GM08714 (cell line): Measurements from ENCODE around the gene CCDC17.
A peak's percentile ranks its signal among the peaks of the same experiment; 100 is the strongest.

ENCODE experiments used
- H3K4me3 ChIP-seq: fragments of 200-500 bp; sonication (Bioruptor generic); 2 replicates; pipeline ENCODE4 v1.5.1; 2014; ENCODE audit warnings: mild to moderate bottlenecking, low read length, inconsistent platforms
- ZNF274 ChIP-seq: IDR thresholded peaks from 2 replicates; pipeline ENCODE4 v1.6.1; 2012; ENCODE audit warnings: mild to moderate bottlenecking, low read depth, low read length

The CCDC17 gene

GRCh38 chr1:45583264-45583665 lies 40.6 kb downstream of the CCDC17 start:
- H3K4me3 ChIP-seq, result peak overlapping the region; percentile 60
- no peak for TF ChIP-seq ZNF274

GRCh38 chr1:45574105-45574626 lies 49.7 kb downstream of the CCDC17 start:
- TF ChIP-seq ZNF274, result no peak
- no peak overlapping the region for H3K4me3 ChIP-seq

DNA sequence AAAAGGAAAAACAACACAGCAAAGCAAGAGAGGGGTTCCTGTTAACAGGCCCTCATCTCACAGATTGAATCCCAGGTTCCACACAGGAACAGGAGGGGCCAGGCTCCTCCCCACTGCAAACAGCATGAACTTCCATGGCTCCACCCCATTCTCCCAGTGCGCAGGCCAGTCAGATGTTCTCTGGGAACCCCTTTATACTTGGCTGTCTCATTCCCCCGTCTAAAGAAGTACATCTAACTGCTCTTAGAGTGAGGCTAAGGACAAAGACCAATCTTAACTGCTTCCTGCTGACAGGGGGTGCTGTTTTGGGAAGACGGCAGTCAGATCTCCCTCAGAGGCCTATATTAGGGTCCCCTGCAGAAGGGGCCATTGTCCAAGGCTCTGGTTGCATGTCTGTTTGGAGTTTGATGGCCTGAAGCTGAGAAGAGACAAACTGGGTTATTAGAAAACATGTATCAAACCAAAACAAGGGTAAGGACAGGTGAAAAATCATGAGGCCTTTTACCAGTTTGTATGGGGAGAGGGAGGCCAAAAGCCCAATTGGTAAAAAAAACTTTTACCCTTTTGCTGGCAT lies 50.5 kb downstream of the CCDC17 start:
- H3K4me3 ChIP-seq, result no peak overlapping the region
- TF ChIP-seq ZNF274, result no peak

GRCh38 chr1:45570631-45571030 lies 53.2 kb downstream of the CCDC17 start:
- no peak for TF ChIP-seq ZNF274
- no peak overlapping the region for H3K4me3 ChIP-seq
